Neural progenitor cell (in vitro differentiated cells): ENCODE results near the gene EFNA5. TPM values are rescaled to one million over a fixed set of nuclear protein-coding genes. Genes with fewer than 3 reads are reported as not detected.

ENCODE experiments used
- DNase-seq: peaks from one replicate; pipeline ENCODE4 v3.0.0-alpha.2; 2016; ENCODE audit warnings: low spot score
- H2AFZ ChIP-seq: fragments of 200-600 bp; sonication (generic); replicated peaks from 2 replicates; pipeline ENCODE4 v1.6.1; 2016; ENCODE audit warnings: antibody characterized with exemption
- H3F3A ChIP-seq: fragments of 200-600 bp; sonication (generic); 2 replicates; pipeline ENCODE4 v1.6.1; 2016; ENCODE audit warnings: antibody characterized with exemption, low read depth
- H3K27ac ChIP-seq: fragments of 200-600 bp; sonication (generic); 2 replicates; pipeline ENCODE4 v1.5.1; 2016; ENCODE audit warnings: mild to moderate bottlenecking
- H3K27me3 ChIP-seq: fragments of 200-600 bp; sonication (generic); 2 replicates; pipeline ENCODE4 v1.6.1; 2016; ENCODE audit warnings: mild to moderate bottlenecking, moderate library complexity
- H3K36me3 ChIP-seq: fragments of 200-600 bp; sonication (generic); 2 replicates; pipeline ENCODE4 v1.5.1; 2016
- H3K4me1 ChIP-seq: fragments of 200-600 bp; sonication (generic); 2 replicates; pipeline ENCODE4 v1.6.1; 2016; ENCODE audit warnings: mixed run types
- H3K4me2 ChIP-seq: fragments of 200-600 bp; sonication (generic); 2 replicates; pipeline ENCODE4 v1.6.1; 2016
- H3K4me3 ChIP-seq: fragments of 200-600 bp; sonication (generic); 2 replicates; pipeline ENCODE4 v1.5.1; 2016
- H3K79me2 ChIP-seq: fragments of 200-600 bp; sonication (generic); 2 replicates; pipeline ENCODE4 v1.6.1; 2016; ENCODE audit warnings: low read depth
- H3K9ac ChIP-seq: fragments of 200-600 bp; sonication (generic); 2 replicates; pipeline ENCODE4 v1.6.1; 2016
- H3K9me3 ChIP-seq: fragments of 200-600 bp; sonication (generic); 2 replicates; pipeline ENCODE4 v1.5.1; 2016; ENCODE audit warnings: low read depth
- H4K20me1 ChIP-seq: fragments of 200-600 bp; sonication (generic); 2 replicates; pipeline ENCODE4 v1.6.1; 2016; ENCODE audit warnings: low read depth
- H3K27ac Mint-ChIP-seq: 3 replicates; pipeline ENCODE4 v1.8.0; 2021; ENCODE audit warnings: mixed read lengths
- H3K27me3 Mint-ChIP-seq: 2 replicates; pipeline ENCODE4 v1.8.0; 2022; ENCODE audit warnings: low read depth, mild to moderate bottlenecking, inconsistent platforms, moderate library complexity, mixed read lengths; ENCODE audit not compliant: insufficient read depth
- H3K36me3 Mint-ChIP-seq: 3 replicates; pipeline ENCODE4 v1.8.0; 2021; ENCODE audit warnings: mixed read lengths
- H3K4me1 Mint-ChIP-seq: 3 replicates; pipeline ENCODE4 v1.8.0; 2021; ENCODE audit warnings: mixed read lengths
- H3K4me3 Mint-ChIP-seq: 3 replicates; pipeline ENCODE4 v1.8.0; 2021; ENCODE audit warnings: mild to moderate bottlenecking, moderate library complexity, mixed read lengths
- H3K9me3 Mint-ChIP-seq: 3 replicates; pipeline ENCODE4 v1.8.0; 2020; ENCODE audit warnings: mixed read lengths
- CTCF ChIP-seq: fragments of 200-600 bp; sonication (generic); IDR thresholded peaks from 2 replicates; pipeline ENCODE4 v1.5.1; 2017; ENCODE audit warnings: antibody characterized with exemption, mild to moderate bottlenecking
- EZH2 ChIP-seq: fragments of 200-600 bp; sonication (generic); IDR thresholded peaks from 2 replicates; pipeline ENCODE4 v1.6.1; 2017; ENCODE audit warnings: antibody characterized with exemption, mild to moderate bottlenecking, moderate library complexity
- EZH2phosphoT487 ChIP-seq: fragments of 200-600 bp; sonication (generic); IDR thresholded peaks from 2 replicates; pipeline ENCODE4 v1.6.1; 2017; ENCODE audit warnings: antibody characterized with exemption
- total RNA-seq: library from RNA; depleted of rRNA; stranded (reverse); fragments of >200 nt; gene quantifications from 2 replicates; pipeline ENCODE4 v1.2.3, GENCODE V29; 2015; ENCODE audit warnings: low replicate concordance

The EFNA5 gene
- total RNA-seq, 1 donor from 2014 or later: 105 TPM

GRCh38 chr5:107565791-107566767 lies 104.7 kb downstream of the EFNA5 start:
- no peaks in the 10 kb centered on the region for H3K9me3 ChIP-seq
- H3K27me3 ChIP-seq: no peaks in the 10 kb centered on the region
- Mint-ChIP-seq H3K9me3 (peaks cover 3% of the 10 kb centered on the region), H3K4me3 (peak overlapping the region; percentile 75), H3K27ac (peak overlapping the region; percentile 74), H3K36me3 (peaks cover 12% of the 10 kb centered on the region), H3K27me3 (peaks cover 3% of the 10 kb centered on the region), H3K4me1 (peaks cover 67% of the 10 kb centered on the region)
- H3F3A ChIP-seq: peaks cover 55% of the 10 kb centered on the region
- peak overlapping the region; percentile 2 for H3K4me3 ChIP-seq
- H3K36me3 ChIP-seq: no peaks in the 10 kb centered on the region
- H2AFZ ChIP-seq: no peak overlapping the region
- H3K4me1 ChIP-seq: peaks cover 74% of the 10 kb centered on the region
- peak overlapping the region; percentile 58 for H3K4me2 ChIP-seq
- DNase-seq: peak; percentile 64
- H3K9ac ChIP-seq: no peak overlapping the region
- H3K79me2 ChIP-seq: peaks cover 100% of the 10 kb centered on the region
- H4K20me1 ChIP-seq: peaks cover 100% of the 10 kb centered on the region
- TF ChIP-seq EZH2 (no peak), CTCF (no peak), EZH2phosphoT487 (no peak)
- peak overlapping the region; percentile 0 for H3K27ac ChIP-seq

GRCh38 chr5:107564931-107565372 lies 105.8 kb downstream of the EFNA5 start:
- Histone ChIP-seq H4K20me1 (peaks cover 100% of the 10 kb centered on the region), H3K36me3 (no peaks in the 10 kb centered on the region), H3K4me3 (no peak overlapping the region), H3K4me1 (peaks cover 74% of the 10 kb centered on the region), H3K9ac (no peak overlapping the region), H3K27me3 (no peaks in the 10 kb centered on the region), H2AFZ (no peak overlapping the region), H3K79me2 (peaks cover 100% of the 10 kb centered on the region), H3K9me3 (no peaks in the 10 kb centered on the region), H3K4me2 (peak overlapping the region; percentile 58), H3F3A (peaks cover 48% of the 10 kb centered on the region), H3K27ac (peak overlapping the region; percentile 53)
- peaks cover 12% of the 10 kb centered on the region for H3K36me3 Mint-ChIP-seq
- no peak overlapping the region for H3K4me3 Mint-ChIP-seq
- H3K27ac Mint-ChIP-seq: peak overlapping the region; percentile 77
- TF ChIP-seq EZH2phosphoT487 (no peak), CTCF (no peak), EZH2 (no peak)
- H3K4me1 Mint-ChIP-seq: peaks cover 61% of the 10 kb centered on the region
- no peak for DNase-seq
- H3K27me3 Mint-ChIP-seq: peaks cover 3% of the 10 kb centered on the region
- peaks cover 5% of the 10 kb centered on the region for H3K9me3 Mint-ChIP-seq

- no peak for TF ChIP-seq EZH2
- TF ChIP-seq CTCF: no peak
- no peak for TF ChIP-seq EZH2phosphoT487
Measured at GRCh38 chr5:107563959-107564544, 106.7 kb downstream of the EFNA5 start.

More at GRCh38 chr5:107563959-107564544, 106.7 kb downstream of the EFNA5 start:
- DNase-seq: no peak
- H3K9me3 Mint-ChIP-seq: peaks cover 5% of the 10 kb centered on the region
- no peak overlapping the region for H3K9ac ChIP-seq
- no peak overlapping the region for H3K27ac ChIP-seq
- H3K27me3 ChIP-seq: no peaks in the 10 kb centered on the region
- H2AFZ ChIP-seq: no peak overlapping the region
- peaks cover 100% of the 10 kb centered on the region for H3K79me2 ChIP-seq
- peak overlapping the region; percentile 42 for H3K27ac Mint-ChIP-seq
- H3F3A ChIP-seq: peaks cover 52% of the 10 kb centered on the region
- H3K4me1 Mint-ChIP-seq: peaks cover 68% of the 10 kb centered on the region
- no peak overlapping the region for H3K4me3 Mint-ChIP-seq
- H4K20me1 ChIP-seq: peaks cover 100% of the 10 kb centered on the region
- peaks cover 12% of the 10 kb centered on the region for H3K36me3 Mint-ChIP-seq
- peaks cover 78% of the 10 kb centered on the region for H3K4me1 ChIP-seq
- no peaks in the 10 kb centered on the region for H3K9me3 ChIP-seq
- no peaks in the 10 kb centered on the region for H3K36me3 ChIP-seq
- peak overlapping the region; percentile 58 for H3K4me2 ChIP-seq
- H3K4me3 ChIP-seq: no peak overlapping the region
- H3K27me3 Mint-ChIP-seq: peaks cover 3% of the 10 kb centered on the region
